ENCODE measurements around the gene KDM4B.

- no peak for TF ChIP-seq CTCF (IDR thresholded peaks at IDR 0.05; ENCODE audit: low read depth, low read length, poor library complexity, severe bottlenecking)
- TF ChIP-seq EZH2phosphoT487 (IDR thresholded peaks at IDR 0.05; ENCODE audit: borderline replicate concordance, low read length): no peak
Observed at GRCh38 chr19:5108866-5109265, 140.0 kb downstream of the KDM4B start.
